GM19438 (cell line): Measurements from ENCODE around the gene SPOCK1.
"Not testable (repeated sequence)": the region's sequence is repeated elsewhere in the genome, so short reads cannot be mapped to it uniquely, and the experiment has no call there.

Source experiments
- ATAC-seq: cut with Tn5 transposase; IDR thresholded peaks from one replicate; pipeline ENCODE4 v1.9.1; 2021; ENCODE audit warnings: low read depth; ENCODE audit not compliant: unreplicated experiment

The SPOCK1 gene

GRCh38 chr5:137399911-137400310, 99.2 kb downstream of the SPOCK1 start:
- no peak for ATAC-seq

DNA sequence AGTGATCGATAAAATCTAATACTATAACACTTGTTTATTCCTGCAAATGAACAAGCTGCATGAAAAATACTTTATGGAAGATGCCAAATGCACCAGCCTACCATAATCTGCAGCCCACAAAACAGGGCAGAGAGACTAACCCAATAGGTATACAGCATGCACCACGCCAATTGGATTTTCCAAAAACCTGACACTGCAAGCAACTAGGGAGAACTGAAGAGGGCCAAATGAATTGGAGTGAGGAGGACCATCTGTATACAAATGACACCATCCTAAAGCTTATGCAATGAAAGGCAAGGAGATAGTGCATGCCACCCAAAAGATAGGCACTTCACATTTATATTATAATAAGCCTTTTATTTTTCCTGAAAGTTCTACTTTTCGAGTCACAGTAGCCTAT, 100.4 kb downstream of the SPOCK1 start:
- ATAC-seq: no peak

GRCh38 chr5:137398154-137398553, 101.0 kb downstream of the SPOCK1 start:
- ATAC-seq: no peak

DNA sequence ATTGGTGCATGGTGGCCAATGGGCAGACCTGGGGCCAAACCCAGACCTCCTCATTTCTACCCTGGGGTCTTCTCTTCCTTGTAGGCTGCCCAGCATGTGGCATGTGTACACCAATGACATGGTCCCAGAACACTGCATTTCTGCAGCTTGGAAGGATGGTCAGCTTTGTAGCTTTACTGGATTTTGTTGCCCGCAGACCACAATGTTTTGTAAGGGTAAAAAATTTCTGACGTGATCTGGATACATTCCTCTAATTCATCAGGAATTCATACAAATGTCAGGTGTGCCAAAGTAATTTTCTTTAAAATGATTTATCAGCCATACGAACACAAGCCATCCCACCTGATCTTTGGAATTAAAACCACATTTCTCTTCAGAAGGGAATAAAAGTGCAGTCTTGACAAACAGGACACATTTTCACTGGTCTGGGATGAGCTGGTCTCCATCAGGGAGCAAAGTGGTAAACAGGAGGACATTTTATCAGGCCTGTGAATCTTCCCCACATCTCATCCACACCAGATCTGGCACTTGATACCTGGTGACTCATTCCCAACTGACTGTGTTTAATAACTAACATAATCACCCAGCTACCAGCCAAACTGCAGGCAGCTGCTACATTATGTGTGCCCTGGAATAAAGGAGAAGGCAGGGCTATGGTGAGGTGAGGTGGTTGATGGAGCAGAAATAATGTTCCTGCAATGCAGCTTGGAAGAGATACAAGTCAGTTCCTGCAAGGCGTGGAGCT, 103.9 kb downstream of the SPOCK1 start:
- no peak for ATAC-seq

GRCh38 chr5:137394380-137394779, 104.7 kb downstream of the SPOCK1 start:
- ATAC-seq: no peak

DNA sequence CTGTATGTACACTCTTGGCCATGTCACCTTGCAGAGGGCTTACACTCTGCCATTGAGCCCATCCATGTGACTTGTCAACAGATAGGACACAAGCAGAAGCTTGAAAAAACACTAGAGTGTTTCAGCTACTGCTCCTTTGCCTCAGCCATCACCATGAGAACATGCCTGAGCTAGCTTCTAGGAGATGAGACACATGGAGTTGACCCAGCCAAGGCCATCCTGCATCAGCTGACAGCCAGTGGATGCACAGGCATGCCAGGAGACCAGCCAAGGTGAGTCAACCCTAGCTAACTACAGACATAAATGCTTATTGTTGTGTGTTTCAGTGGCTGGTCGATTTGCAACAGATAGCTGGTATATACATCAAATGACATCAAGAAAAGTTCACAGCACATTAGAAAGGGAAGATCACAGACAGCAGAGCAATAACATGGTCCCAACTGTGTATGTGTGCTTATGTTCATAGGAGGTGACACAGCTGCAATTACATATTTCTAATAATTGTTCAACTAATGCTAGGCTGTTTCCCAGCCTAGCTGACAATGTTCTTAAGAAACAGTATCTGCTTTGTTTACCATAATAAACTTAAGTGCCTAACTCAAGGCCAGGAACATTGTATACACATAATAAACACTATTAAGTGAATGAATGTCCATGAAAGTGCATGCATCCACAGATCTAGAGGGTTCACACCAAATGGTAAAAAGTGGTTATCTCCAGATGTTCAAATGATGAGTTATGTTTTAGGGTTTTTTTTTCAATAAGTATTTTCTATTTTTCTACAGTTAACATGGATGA, 105.7 kb downstream of the SPOCK1 start:
- ATAC-seq: no peak

- ATAC-seq: no peak
These were observed 106.9 kb downstream of the SPOCK1 start for GRCh38 chr5:137392261-137392660.

DNA sequence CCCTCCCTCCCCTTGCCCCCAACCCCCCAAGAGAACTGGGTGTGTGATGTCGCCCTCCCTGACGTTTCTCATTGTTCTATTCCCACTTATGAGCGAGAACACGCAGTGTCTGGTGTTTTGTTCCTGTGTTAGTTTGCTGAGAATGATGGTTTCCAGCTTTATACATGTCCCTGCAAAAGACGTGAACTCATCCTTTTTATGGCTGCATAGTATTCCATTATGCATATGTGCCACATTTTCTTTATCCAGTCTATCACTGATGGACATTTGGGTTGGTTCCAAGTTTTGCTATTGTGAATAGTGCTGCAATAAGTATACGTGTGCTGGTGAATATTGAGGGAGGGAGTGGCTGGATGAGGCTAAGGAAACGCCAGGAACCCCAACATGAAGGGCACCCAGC, 108.1 kb downstream of the SPOCK1 start:
- not testable (repeated sequence) for ATAC-seq

DNA sequence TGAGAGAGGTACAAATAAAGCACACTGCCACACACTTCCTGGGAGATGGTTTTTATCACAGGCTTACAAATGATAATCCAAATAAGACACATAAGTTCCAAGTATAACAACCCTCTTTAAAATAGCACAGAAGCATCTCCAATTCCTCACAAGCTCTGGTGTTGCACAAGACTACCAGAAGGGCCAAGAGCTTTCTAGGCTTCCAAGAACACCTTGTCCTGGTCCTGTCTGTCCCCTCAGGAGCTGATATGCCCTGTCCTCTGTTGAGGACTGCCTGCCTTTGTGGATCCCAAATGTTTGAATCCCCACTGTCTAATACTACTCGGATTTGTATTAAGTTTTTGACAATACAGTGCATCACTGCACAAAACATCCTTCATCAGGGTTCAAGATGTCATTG, 110.1 kb downstream of the SPOCK1 start:
- ATAC-seq: no peak

- no peak for ATAC-seq
These were observed 114.1 kb downstream of the SPOCK1 start for GRCh38 chr5:137385064-137385463.

DNA sequence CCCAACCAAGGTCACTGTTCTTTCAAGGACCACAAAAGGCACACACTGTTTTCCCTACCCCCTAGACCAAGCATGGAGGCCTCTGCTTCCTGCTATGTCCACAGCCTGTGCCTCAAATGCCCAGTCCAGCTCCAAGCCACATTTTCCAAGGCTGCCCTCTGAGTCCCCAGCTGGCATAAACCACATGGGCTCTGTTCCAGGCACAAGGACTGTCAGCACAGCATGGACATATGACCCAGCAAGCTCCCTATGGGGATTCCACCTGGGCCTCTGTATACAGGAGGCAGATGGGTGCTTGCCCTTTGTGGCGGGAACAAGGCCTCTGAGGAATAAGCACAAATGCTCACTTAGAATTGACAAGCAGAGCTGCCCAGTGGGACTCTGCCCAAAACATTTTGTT, 115.2 kb downstream of the SPOCK1 start:
- no peak for ATAC-seq

- ATAC-seq: no peak
These were observed 117.6 kb downstream of the SPOCK1 start for GRCh38 chr5:137381555-137381954.

DNA sequence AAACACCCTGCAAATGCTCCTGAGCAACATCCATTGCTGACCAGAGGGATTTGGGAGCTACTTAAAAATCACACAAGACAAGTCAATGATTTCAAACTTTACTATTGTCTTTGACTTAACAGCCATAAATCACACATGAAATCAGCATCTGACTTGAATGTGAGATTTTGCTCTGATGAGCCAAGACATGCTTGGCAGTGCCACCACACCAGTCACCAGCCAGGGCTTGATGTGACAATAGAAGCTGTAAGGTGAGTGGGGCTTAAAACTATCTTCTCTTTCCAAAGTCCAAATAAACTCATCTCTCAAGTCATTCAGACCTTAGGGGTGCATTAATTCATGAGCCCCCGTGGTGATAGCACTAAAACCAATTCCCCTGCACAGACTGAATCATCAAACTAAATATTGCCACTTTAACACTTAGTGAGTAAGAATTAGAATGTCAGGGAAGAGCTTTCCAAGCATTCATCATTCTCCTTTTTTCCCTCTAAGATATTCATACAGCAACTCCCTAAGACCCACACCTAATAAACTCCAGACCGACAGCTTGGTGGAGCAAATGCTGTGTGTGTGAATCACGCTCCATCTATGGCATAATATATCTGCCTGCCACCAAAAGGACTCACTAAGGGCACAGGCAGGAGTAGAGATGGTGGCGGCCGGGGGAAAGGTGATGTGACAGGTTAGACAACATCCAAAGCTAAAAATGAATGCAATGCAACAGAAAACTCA, 119.4 kb downstream of the SPOCK1 start:
- ATAC-seq: no peak

DNA sequence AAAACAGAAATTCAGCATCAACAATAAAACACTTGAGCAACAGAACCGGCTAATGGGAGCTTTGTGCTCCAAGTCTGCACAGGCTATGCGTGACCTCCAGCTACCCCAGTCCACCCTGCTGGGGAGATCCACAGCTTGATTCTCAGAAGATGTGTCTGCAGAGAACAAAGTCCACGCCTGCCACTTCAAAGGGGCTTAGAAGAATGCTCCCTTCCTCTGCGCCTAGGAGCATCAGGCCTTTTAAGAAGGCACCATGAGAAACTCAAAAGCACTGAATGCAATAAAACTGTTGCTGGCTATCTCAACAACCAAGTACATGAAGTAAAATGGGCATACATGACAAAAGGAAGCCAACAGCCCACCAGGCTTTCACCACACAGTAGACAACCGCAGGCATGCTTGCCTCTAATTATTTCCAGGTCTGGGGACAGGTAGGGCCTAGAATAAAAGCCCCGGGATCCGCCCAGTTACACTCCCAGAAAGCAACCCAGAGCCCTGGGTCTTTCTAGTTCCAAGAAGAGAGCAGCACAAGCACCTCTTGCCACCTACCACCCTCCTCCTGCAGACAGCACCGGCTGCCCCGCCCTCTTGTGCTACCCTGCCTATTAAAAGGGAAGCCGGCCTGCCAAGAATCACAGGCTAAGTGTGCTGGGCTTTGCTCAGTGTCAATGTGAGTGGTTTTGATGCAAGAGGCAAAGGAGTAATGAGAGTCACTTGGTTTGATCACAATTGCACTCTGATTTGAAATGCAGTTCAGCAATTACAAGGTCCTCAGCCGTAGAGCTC, 123.2 kb downstream of the SPOCK1 start:
- no peak for ATAC-seq

GRCh38 chr5:137374110-137374714, 124.9 kb downstream of the SPOCK1 start:
- ATAC-seq: no peak

GRCh38 chr5:137372773-137373160, 126.4 kb downstream of the SPOCK1 start:
- no peak for ATAC-seq

DNA sequence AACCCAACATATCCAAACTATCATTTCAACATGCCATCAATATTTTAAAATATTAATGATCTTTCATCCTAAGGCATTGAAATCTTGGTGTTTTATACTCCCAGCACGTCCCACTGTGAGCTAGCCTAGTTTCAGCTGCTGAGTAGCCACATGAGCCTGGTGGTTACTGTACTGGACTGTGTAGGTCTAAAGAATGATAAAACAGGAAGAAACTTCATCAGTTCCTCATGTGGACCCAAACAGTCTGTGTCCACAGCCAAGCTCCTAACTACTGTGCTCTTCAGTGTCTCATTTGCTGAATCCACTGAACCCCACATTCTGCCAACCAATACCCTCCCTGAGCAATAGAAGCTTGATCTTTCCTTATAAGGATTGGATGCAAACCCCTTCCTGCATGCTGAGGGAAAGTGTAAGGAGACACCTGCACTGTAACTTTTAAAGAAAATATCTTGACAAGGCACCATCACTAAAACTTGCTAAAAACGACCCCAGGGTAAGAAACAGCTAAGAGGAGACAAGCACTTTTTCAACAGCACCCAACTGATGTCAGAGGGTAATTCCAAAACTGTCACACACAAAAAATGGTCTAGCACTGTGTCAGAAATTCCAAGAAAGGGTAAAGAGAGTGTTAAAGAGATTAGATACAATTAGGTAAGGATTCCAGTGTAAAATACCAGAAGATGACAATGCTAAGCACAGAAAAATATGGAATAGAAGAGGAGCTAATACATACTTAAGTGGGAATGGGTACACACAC, 126.9 kb downstream of the SPOCK1 start:
- ATAC-seq: no peak

- no peak for ATAC-seq
These were observed 128.7 kb downstream of the SPOCK1 start for GRCh38 chr5:137370096-137371071.
